GM18498 (cell line): ENCODE measurements around the gene PLCB4.

Experiments
- ATAC-seq: cut with Tn5 transposase; IDR thresholded peaks from one replicate; pipeline ENCODE4 v1.9.1; 2021; ENCODE audit warnings: mild to moderate bottlenecking, moderate library complexity; ENCODE audit not compliant: unreplicated experiment

Gene PLCB4

GRCh38 chr20:9506964-9507369, 438.1 kb downstream of the PLCB4 start:
- no peak for ATAC-seq

GRCh38 chr20:9507544-9508239, 438.8 kb downstream of the PLCB4 start:
- ATAC-seq, result peak; percentile 36

- ATAC-seq, result peak; percentile 22
These were observed 439.4 kb downstream of the PLCB4 start for GRCh38 chr20:9508240-9508661.

DNA sequence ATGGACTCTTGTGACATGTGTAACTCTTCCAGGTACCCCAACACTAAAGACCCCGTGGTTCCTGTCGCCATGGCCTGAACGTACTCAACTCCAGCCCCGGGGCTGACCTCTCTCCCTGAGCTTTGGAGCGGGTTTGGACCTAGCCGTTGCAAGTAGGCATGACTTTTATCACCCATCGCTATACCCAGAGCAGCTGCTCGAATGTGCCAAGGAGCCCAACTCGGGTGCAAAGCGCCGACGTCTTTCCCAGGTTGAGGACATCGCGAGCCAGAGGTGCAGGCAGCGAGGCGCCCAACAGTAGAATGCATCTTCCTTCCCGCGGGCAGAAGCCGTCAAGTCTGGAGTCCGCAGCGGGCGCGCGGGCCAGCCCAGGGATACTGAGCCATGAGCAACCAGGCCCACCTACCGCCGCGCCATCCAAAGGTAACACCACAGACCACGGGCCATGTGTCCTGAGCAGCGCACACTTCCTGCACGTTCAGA, 439.9 kb downstream of the PLCB4 start:
- no peak for ATAC-seq

DNA sequence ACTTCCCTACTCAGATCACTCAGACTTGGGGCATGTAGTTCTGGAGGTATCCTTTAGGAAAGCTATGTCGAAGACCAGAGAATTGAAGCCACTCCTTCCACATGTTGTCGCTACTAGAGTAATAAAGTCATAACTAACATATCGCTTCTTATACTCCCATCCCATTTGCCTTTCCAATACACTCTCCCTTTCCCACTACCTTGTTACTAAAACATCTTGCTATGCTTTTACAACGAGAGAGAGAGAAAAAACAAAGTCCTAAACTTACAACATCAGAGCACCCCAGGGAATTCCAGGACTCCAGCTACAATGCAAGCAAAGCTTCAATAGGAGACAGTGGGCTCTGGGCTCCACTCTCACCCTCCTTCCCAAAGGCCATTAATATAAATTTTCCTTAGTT, 440.4 kb downstream of the PLCB4 start:
- no peak for ATAC-seq

DNA sequence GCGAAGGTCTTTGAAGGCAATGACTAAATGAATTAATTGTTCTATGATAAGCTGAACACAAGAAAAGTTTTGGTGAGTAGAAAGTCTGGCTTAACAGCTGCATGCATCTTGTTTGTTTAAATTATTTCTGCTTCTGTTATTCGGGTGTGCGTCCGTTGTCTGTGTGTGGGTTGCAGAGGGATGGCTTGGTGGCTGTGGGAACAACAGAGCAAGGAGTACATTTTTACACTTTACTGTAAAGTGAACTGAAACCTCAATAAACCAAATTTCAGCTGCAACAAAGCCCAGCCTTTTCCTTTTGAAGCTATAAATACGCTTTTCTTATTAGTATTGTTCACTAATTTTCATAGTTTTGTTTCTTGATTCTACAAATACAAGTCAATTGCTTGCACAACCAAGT, 442.0 kb downstream of the PLCB4 start:
- no peak for ATAC-seq

DNA sequence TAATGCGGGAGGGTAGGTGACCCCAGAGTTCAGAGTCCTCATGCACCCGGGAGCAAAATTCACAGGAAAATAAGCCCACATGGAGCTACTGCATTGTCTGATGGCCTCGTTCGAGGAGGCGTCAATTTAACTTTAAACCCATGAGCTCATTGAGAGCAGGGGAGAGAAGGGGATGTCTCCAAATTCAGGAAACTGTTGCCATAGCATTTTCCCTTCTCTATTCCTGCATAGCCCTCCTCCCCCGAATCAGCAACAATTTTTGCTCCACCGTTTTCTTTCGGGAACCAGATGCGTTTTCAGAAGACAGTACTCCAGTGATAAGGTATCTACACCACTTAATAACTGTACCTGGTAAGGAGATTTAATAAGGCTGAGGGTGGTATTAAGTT, 445.2 kb downstream of the PLCB4 start:
- no peak for ATAC-seq

- peak; percentile 42 for ATAC-seq
These were observed 445.8 kb downstream of the PLCB4 start, which contains the start of gene LAMP5 for GRCh38 chr20:9514461-9515213. Gene LAMP5 (plus strand): TSS chr20:9514590. CDS start chr20:9514853, 263 bp downstream.

DNA sequence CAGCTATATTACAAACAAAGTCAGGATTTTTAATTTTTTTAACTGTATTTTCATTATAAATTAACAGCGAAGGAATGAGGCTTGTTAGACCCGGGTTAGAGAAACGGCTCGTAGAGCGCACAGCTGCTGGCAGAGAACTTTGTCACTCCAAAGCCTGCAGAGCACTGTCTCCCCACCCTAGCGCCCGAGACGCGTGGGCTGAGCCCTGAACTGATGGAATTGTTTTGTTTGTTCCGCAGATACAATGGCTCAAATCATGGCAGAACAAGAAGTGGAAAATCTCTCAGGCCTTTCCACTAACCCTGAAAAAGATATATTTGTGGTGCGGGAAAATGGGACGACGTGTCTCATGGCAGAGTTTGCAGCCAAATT, 446.3 kb downstream of the PLCB4 start:
- ATAC-seq, result no peak

GRCh38 chr20:9515741-9516233, 446.9 kb downstream of the PLCB4 start:
- no peak for ATAC-seq

DNA sequence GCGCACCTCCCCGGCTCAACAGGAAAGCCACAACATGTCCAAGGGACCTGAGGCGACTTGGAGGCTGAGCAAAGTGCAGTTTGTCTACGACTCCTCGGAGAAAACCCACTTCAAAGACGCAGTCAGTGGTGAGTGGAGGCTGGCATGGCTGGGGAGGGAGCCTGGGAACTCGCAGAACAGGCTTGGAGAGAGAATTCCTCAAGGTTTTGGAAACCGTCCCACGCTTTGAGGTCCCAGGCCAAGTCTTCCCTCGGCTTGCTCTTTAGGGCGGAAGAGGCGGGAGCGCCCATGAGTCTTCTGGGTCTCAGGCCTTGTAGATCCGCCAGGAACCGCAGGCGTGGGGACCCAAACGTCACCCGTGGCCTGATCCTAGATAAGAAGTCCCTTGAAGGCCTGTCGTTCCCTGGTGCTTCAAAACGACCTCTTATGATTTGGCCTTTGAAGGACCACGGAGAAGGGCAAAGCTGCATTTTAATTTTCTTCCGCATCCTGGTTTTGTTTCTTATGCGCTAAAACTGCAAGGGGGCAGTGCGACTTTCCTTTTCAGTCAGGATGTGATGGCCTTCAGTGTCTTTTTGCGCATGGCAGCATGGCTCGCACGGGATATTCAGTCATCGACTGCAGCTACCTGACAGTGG, 447.5 kb downstream of the PLCB4 start:
- no peak for ATAC-seq

DNA sequence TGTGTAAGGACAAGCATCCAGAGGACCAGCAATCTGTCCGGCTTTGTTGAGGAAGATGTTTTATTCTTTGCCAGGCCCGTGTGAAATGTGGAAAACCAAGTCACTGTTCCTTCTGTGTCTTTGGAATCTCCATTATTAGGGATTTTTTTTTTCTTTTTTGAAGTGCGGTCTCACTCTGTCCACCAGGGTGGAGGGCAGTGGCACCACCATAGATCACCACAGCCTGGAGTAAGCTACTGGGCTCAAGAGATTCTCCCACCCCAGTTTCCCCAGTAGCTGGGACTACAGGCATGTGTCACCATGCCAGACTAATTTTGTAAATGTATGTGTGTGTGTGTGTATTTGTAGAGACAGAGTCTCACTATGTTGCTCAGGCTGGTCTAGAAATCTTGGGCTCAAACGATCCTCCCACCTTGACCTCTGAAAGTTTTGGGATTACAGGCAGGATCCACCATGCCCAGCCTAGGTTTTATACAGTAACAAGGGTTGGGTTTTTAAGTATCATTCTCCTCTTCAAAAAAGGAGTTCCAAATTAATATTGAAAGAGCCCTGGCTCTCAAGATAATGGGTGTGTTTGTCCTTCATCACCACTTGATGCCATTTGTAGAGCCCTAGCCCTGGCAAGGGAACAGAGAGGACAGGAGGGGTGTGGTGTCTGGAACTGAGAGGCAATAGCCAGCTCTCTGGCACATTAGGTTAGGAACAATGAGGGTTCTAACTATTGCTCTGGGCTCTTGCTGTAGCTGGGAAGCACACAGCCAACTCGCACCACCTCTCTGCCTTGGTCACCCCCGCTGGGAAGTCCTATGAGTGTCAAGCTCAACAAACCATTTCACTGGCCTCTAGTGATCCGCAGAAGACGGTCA, 448.6 kb downstream of the PLCB4 start:
- ATAC-seq, result no peak

- ATAC-seq, result no peak
These were observed 449.8 kb downstream of the PLCB4 start for GRCh38 chr20:9518576-9519175.

GRCh38 chr20:9520086-9520485, 451.2 kb downstream of the PLCB4 start:
- no peak for ATAC-seq

GRCh38 chr20:9523636-9524035, 454.7 kb downstream of the PLCB4 start:
- ATAC-seq, result no peak
